Left ventricle myocardium inferior (tissue), 1 donor: ENCODE measurements around the gene AMH. TPM values are rescaled to one million over a fixed set of nuclear protein-coding genes. Genes with fewer than 3 reads are reported as not detected.

ENCODE experiments used
- DNase-seq: peaks from one replicate; pipeline ENCODE4 v3.0.0-alpha.2; 2020
- H3K27ac ChIP-seq: fragments of 200-600 bp; replicated peaks from 2 replicates; pipeline ENCODE4 v1.8.0; 2021
- H3K27me3 ChIP-seq: fragments of 200-600 bp; 2 replicates; pipeline ENCODE4 v1.8.0; 2021; ENCODE audit warnings: low read depth
- H3K36me3 ChIP-seq: fragments of 200-600 bp; 2 replicates; pipeline ENCODE4 v1.8.0; 2021
- H3K4me1 ChIP-seq: fragments of 200-600 bp; 2 replicates; pipeline ENCODE4 v1.8.0; 2021
- H3K4me3 ChIP-seq: fragments of 200-600 bp; 2 replicates; pipeline ENCODE4 v1.8.0; 2021; ENCODE audit warnings: mild to moderate bottlenecking, moderate library complexity
- H3K9me3 ChIP-seq: fragments of 200-600 bp; replicated peaks from 2 replicates; pipeline ENCODE4 v1.8.0; 2021
- CTCF ChIP-seq: fragments of 200-600 bp; IDR thresholded peaks from 2 replicates; pipeline ENCODE4 v1.8.0; 2021; ENCODE audit warnings: antibody characterized with exemption, mild to moderate bottlenecking, borderline replicate concordance
- intact Hi-C: fragments of 100-400 bp; cut with micrococcal nuclease; formaldehyde crosslinking; loops from one replicate; pipeline ENCODE4 v1.11.0; 2022
- total RNA-seq: library from RNA; stranded (reverse); fragmentation: NEBNext Ultra II Directional; extraction: Animal tissue kit (Norgen Biotek cat#: 25700); gene quantifications from one replicate; pipeline ENCODE4 v1.2.1, GENCODE V29; 2021
- donor health status: DM: no; HTN: yes; CAD: no; lungs with severe emphysema.

Gene AMH
- total RNA-seq, 1 donor from 2014 or later = 1.1 TPM

- H3K9me3 ChIP-seq = no peaks in the 10 kb centered on the region
- peaks cover 14% of the 10 kb centered on the region for H3K36me3 ChIP-seq
- H3K4me3 ChIP-seq = peak overlapping the region; percentile 64
- H3K27ac ChIP-seq = peak overlapping the region; percentile 72
- no peak for TF ChIP-seq CTCF
- intact Hi-C loops = no loop called here
- H3K4me1 ChIP-seq = peaks cover 88% of the 10 kb centered on the region
- H3K27me3 ChIP-seq = no peaks in the 10 kb centered on the region
- no peak for DNase-seq
These were observed 9.9 kb upstream of the AMH start for GRCh38 chr19:2239173-2239572.

- Histone ChIP-seq H3K4me3 (peak overlapping the region; percentile 64), H3K36me3 (peaks cover 22% of the 10 kb centered on the region), H3K27ac (peak overlapping the region; percentile 72), H3K9me3 (no peaks in the 10 kb centered on the region), H3K27me3 (no peaks in the 10 kb centered on the region), H3K4me1 (peaks cover 79% of the 10 kb centered on the region)
- no peak for DNase-seq
- TF ChIP-seq CTCF = no peak
- intact Hi-C loops = no loop called here
These were observed 9.1 kb upstream of the AMH start for GRCh38 chr19:2239771-2240770.

GRCh38 chr19:2240881-2241760 is 8.0 kb upstream of the AMH start:
- intact Hi-C loops = no loop called here
- no peak for DNase-seq
- Histone ChIP-seq H3K36me3 (peaks cover 33% of the 10 kb centered on the region), H3K4me1 (peaks cover 72% of the 10 kb centered on the region), H3K27me3 (no peaks in the 10 kb centered on the region), H3K27ac (peak overlapping the region; percentile 72), H3K4me3 (peak overlapping the region; percentile 64), H3K9me3 (no peaks in the 10 kb centered on the region)
- TF ChIP-seq CTCF = no peak

- H3K9me3 ChIP-seq = no peaks in the 10 kb centered on the region
- H3K27me3 ChIP-seq = no peaks in the 10 kb centered on the region
- no peak overlapping the region for H3K4me3 ChIP-seq
- intact Hi-C loops = no loop called here
- peaks cover 43% of the 10 kb centered on the region for H3K36me3 ChIP-seq
- TF ChIP-seq CTCF = no peak
- H3K27ac ChIP-seq = no peak overlapping the region
- DNase-seq = no peak
- H3K4me1 ChIP-seq = peaks cover 78% of the 10 kb centered on the region
These were observed 7.0 kb upstream of the AMH start for GRCh38 chr19:2242092-2242537.

GRCh38 chr19:2242816-2243215 is 6.3 kb upstream of the AMH start:
- H3K27me3 ChIP-seq = no peaks in the 10 kb centered on the region
- H3K27ac ChIP-seq = no peak overlapping the region
- intact Hi-C loops = no loop called here
- no peaks in the 10 kb centered on the region for H3K9me3 ChIP-seq
- H3K36me3 ChIP-seq = peaks cover 50% of the 10 kb centered on the region
- no peak overlapping the region for H3K4me3 ChIP-seq
- H3K4me1 ChIP-seq = peaks cover 76% of the 10 kb centered on the region
- TF ChIP-seq CTCF = no peak
- DNase-seq = no peak
